ENCODE results near the gene CATSPER2. TPM values are rescaled to one million over a fixed set of nuclear protein-coding genes. Genes with fewer than 3 reads are reported as not detected.
A peak's percentile ranks its signal among the peaks of the same experiment; 100 is the strongest.
"Not testable (repeated sequence)": the region's sequence is repeated elsewhere in the genome, so short reads cannot be mapped to it uniquely, and the experiment has no call there.

Gene CATSPER2
- total RNA-seq, result 1 to 10 TPM; 6.0 to 9.1 TPM

- DNase-seq (no peak), ATAC-seq (peak; percentile 44)
- H3K4me1 Mint-ChIP-seq (ENCODE audit: low read depth), result no peaks in the 10 kb centered on the region
- H3K27me3 Mint-ChIP-seq (ENCODE audit: low read depth), result no peaks in the 10 kb centered on the region
- no peak within 1 kb of the TSS for H3K4me3 Mint-ChIP-seq
- H3K27ac Mint-ChIP-seq, result no peak within 1 kb of the TSS
- ChIA-PET CTCF (no interaction called here), POLR2A (no interaction called here)
- no peaks in the 10 kb centered on the region for H3K9me3 Mint-ChIP-seq (ENCODE audit: insufficient read depth)
- peaks cover 9% of the 10 kb centered on the region for H3K36me3 Mint-ChIP-seq (ENCODE audit: low read depth)
Observed at GRCh38 chr15:43648649-43649429, at the start of gene CATSPER2. Gene CATSPER2, minus strand, starts transcription at chr15:43648844. Its CDS starts 783 bp downstream, at chr15:43648061.

GRCh38 chr15:43693148-43694022, 44.7 kb upstream of the CATSPER2 start, which contains the start of gene CKMT1A:
Gene CKMT1A, plus strand, starts transcription at chr15:43693859. Its CDS starts 192 bp downstream, at chr15:43694051.
- H3K4me3 Mint-ChIP-seq; H3K4me1 Mint-ChIP-seq (ENCODE audit: low read depth); CTCF ChIA-PET; POLR2A ChIA-PET; DNase-seq; H3K9me3 Mint-ChIP-seq (ENCODE audit: insufficient read depth); H3K27ac Mint-ChIP-seq; H3K36me3 Mint-ChIP-seq (ENCODE audit: low read depth): not testable (repeated sequence)
- peak; percentile 35 for ATAC-seq
- peaks cover 10% of the 10 kb centered on the region for H3K27me3 Mint-ChIP-seq (ENCODE audit: low read depth)

- DNase-seq; H3K4me1 Mint-ChIP-seq (ENCODE audit: low read depth); H3K36me3 Mint-ChIP-seq (ENCODE audit: low read depth); H3K9me3 Mint-ChIP-seq (ENCODE audit: insufficient read depth); H3K4me3 Mint-ChIP-seq; POLR2A ChIA-PET; ATAC-seq; H3K27ac Mint-ChIP-seq; CTCF ChIA-PET: not testable (repeated sequence)
- H3K27me3 Mint-ChIP-seq (ENCODE audit: low read depth), result peaks cover 10% of the 10 kb centered on the region
Observed at GRCh38 chr15:43692679-43693078, 44.0 kb upstream of the CATSPER2 start.

- DNase-seq; H3K27me3 Mint-ChIP-seq (ENCODE audit: low read depth); H3K36me3 Mint-ChIP-seq (ENCODE audit: low read depth); H3K9me3 Mint-ChIP-seq (ENCODE audit: insufficient read depth); H3K4me1 Mint-ChIP-seq (ENCODE audit: low read depth); H3K4me3 Mint-ChIP-seq; CTCF ChIA-PET; POLR2A ChIA-PET; H3K27ac Mint-ChIP-seq: not testable (repeated sequence)
- peak; percentile 99 for ATAC-seq
Observed at GRCh38 chr15:43689604-43690301, 41.1 kb upstream of the CATSPER2 start.

DNA sequence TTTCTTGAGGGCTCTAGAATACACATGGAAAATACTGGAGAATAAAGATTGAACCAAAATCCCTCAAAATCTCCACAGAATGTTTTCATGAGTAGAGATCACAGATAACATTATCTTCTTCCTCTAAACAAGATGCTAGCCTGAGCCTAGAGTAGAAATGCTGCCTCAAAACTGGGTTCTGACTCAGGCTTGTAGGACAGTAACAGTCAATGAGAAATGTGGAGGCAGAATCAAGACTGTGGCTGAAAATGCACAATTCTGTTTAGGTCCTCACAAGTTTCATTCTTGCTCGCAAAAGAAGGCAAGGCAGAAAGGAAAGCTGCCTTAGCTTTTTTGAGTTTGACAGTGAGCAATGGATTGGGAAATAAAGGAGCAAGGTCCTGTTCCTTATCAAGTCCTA, 25.5 kb upstream of the CATSPER2 start:
- ATAC-seq; H3K36me3 Mint-ChIP-seq (ENCODE audit: low read depth); H3K4me3 Mint-ChIP-seq; H3K27me3 Mint-ChIP-seq (ENCODE audit: low read depth); H3K27ac Mint-ChIP-seq; POLR2A ChIA-PET; CTCF ChIA-PET; H3K4me1 Mint-ChIP-seq (ENCODE audit: low read depth); H3K9me3 Mint-ChIP-seq (ENCODE audit: insufficient read depth); DNase-seq: not testable (repeated sequence)

DNA sequence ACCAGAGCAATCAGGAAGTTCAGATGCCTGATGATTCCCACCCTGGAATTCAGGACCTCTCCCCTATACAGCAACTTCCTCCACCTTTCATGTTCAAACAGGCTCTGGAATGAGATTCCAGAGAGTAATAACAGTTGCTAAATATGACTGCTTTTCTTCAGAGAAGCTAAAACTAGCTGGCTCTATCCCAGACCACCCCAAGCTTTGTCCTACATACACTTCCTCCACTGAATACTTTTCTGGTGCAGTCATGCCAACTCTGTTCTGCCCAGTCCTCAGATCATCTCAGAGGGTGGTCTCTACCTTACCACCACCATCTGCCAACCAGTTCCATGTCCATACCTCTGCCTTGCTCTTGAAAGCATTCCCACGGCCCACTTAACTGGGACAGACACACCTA, 17.5 kb upstream of the CATSPER2 start:
- POLR2A ChIA-PET, result not testable (repeated sequence)

GRCh38 chr15:43663333-43663732, 14.7 kb upstream of the CATSPER2 start:
- H3K9me3 Mint-ChIP-seq (ENCODE audit: insufficient read depth); ATAC-seq; CTCF ChIA-PET; H3K36me3 Mint-ChIP-seq (ENCODE audit: low read depth); H3K27me3 Mint-ChIP-seq (ENCODE audit: low read depth); H3K27ac Mint-ChIP-seq; DNase-seq; POLR2A ChIA-PET; H3K4me1 Mint-ChIP-seq (ENCODE audit: low read depth); H3K4me3 Mint-ChIP-seq: not testable (repeated sequence)

More for the DNA sequence above, 17.5 kb upstream of the CATSPER2 start:
- H3K4me1 Mint-ChIP-seq (ENCODE audit: low read depth); H3K36me3 Mint-ChIP-seq (ENCODE audit: low read depth); DNase-seq; H3K27me3 Mint-ChIP-seq (ENCODE audit: low read depth); H3K9me3 Mint-ChIP-seq (ENCODE audit: insufficient read depth); CTCF ChIA-PET; H3K27ac Mint-ChIP-seq; H3K4me3 Mint-ChIP-seq; ATAC-seq: not testable (repeated sequence)

DNA sequence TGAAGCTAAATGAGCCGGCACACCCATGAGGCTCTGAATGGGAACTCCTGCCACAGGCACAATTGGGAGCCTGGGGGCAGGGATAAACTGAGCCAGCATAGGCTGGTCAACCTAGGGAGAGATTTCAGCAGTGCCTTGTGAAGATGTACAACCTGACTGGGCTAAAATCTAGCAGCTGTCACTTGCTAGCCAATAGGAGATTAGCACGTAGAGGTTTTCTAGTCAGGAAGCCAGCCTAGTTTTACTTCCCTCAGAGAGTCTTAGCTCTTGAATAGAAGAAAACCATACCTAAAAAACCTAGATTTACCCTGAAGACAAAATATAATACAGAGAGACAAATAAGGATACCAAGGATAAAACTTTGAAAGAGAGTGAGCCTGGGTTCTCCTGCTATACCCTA, 13.6 kb upstream of the CATSPER2 start:
- H3K9me3 Mint-ChIP-seq (ENCODE audit: insufficient read depth); ATAC-seq; DNase-seq; H3K4me1 Mint-ChIP-seq (ENCODE audit: low read depth); H3K36me3 Mint-ChIP-seq (ENCODE audit: low read depth); H3K4me3 Mint-ChIP-seq; CTCF ChIA-PET; POLR2A ChIA-PET; H3K27ac Mint-ChIP-seq; H3K27me3 Mint-ChIP-seq (ENCODE audit: low read depth): not testable (repeated sequence)

DNA sequence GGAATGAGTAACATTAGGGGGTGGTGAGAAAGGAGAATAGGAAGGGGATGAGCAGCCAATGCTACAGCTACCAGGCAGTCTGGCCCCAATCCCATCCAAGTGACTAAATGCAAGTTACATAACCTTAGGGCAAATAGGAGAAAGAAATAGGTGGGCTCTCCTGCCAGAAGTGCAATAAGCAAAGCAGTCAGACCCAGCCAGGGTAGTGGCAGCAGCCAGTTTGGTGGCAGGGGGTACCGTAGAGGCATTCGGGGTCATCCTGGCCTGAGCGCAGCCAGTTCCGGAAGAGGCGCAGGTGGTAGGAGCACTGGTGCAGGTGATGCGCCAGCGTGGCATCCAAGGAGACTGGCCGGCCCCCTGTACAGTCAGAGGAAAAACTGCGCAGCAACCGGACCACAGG, 11.1 kb upstream of the CATSPER2 start:
- H3K9me3 Mint-ChIP-seq (ENCODE audit: insufficient read depth); H3K4me3 Mint-ChIP-seq; ATAC-seq; CTCF ChIA-PET; H3K4me1 Mint-ChIP-seq (ENCODE audit: low read depth); DNase-seq; POLR2A ChIA-PET; H3K27ac Mint-ChIP-seq; H3K27me3 Mint-ChIP-seq (ENCODE audit: low read depth); H3K36me3 Mint-ChIP-seq (ENCODE audit: low read depth): not testable (repeated sequence)

GRCh38 chr15:43649430-43649926, 834 bp upstream of the CATSPER2 start:
- H3K4me3 Mint-ChIP-seq; ATAC-seq; H3K4me1 Mint-ChIP-seq (ENCODE audit: low read depth); H3K9me3 Mint-ChIP-seq (ENCODE audit: insufficient read depth); DNase-seq; POLR2A ChIA-PET; CTCF ChIA-PET; H3K27me3 Mint-ChIP-seq (ENCODE audit: low read depth); H3K36me3 Mint-ChIP-seq (ENCODE audit: low read depth); H3K27ac Mint-ChIP-seq: not testable (repeated sequence)

- H3K4me1 Mint-ChIP-seq (ENCODE audit: low read depth); H3K27ac Mint-ChIP-seq; H3K27me3 Mint-ChIP-seq (ENCODE audit: low read depth); H3K4me3 Mint-ChIP-seq; POLR2A ChIA-PET; CTCF ChIA-PET; DNase-seq; H3K9me3 Mint-ChIP-seq (ENCODE audit: insufficient read depth); H3K36me3 Mint-ChIP-seq (ENCODE audit: low read depth): not testable (repeated sequence)
- ATAC-seq, result peak; percentile 30
Observed at GRCh38 chr15:43638464-43639204, 10.0 kb downstream of the CATSPER2 start.

Data from activated CD8-positive, alpha-beta T cell treated with anti-CD3 and anti-CD28 coated beads, Interleukin-2, amount 10 ng/mL, durations not matched to agents 7 days and 5 days (primary cell).